Measurements from ENCODE around the gene PRKAG2. TPM values are rescaled to one million over a fixed set of nuclear protein-coding genes. Genes with fewer than 3 reads are reported as not detected.

The PRKAG2 gene
- total RNA-seq, 1 donor from 2014 or later = 20.8 TPM

DNA sequence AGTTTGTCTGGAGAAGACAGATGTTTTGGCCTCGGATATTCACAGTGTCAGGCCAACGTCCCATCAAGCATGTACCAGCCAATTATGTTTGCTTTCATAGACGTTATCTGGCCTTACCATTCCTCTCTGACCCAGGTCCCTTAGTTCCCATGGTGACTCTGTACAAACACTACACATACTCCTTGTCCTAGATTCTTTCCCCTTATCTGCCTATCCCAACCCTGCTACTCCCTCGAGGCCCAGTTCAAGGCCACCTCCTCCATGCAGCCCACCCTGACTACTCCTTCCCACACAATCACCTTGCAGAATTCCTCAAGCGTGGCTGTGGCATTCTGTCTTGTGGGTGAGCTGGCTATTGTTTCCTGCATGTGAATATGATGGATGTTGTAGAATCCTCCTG is 155.2 kb downstream of the PRKAG2 start:
- H3K4me3 ChIP-seq (ENCODE audit: low read depth, low read length) = no peak overlapping the region
- no peak for DNase-seq (ENCODE audit: low read depth)
- TF ChIP-seq, protein P1, sequence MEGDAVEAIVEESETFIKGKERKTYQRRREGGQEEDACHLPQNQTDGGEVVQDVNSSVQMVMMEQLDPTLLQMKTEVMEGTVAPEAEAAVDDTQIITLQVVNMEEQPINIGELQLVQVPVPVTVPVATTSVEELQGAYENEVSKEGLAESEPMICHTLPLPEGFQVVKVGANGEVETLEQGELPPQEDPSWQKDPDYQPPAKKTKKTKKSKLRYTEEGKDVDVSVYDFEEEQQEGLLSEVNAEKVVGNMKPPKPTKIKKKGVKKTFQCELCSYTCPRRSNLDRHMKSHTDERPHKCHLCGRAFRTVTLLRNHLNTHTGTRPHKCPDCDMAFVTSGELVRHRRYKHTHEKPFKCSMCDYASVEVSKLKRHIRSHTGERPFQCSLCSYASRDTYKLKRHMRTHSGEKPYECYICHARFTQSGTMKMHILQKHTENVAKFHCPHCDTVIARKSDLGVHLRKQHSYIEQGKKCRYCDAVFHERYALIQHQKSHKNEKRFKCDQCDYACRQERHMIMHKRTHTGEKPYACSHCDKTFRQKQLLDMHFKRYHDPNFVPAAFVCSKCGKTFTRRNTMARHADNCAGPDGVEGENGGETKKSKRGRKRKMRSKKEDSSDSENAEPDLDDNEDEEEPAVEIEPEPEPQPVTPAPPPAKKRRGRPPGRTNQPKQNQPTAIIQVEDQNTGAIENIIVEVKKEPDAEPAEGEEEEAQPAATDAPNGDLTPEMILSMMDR (conservative IDR thresholded peaks at IDR 0.05; ENCODE audit: low read depth, low read length) = no peak

DNA sequence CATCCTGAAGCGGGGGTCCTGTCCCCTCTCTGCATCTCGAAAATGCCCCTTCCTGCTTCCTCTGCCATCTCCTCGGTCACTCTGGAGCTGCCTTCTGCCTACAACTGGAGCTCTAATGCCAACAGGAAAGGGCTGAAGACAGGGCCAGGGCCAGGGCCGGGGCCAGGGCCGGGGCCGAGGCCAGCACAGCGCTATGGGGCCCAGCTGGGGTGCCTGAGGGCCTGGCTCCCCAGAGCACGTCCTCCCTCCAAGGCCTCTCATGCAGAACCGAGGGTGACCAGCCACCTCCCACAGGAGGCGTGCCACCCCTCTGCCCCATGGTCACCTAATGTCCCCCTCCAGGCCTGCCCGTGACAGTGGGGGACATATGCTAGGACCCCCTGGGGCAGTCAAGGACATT is 155.7 kb downstream of the PRKAG2 start:
- H3K4me3 ChIP-seq (ENCODE audit: low read depth, low read length) = no peak overlapping the region
- DNase-seq (ENCODE audit: low read depth) = no peak
- TF ChIP-seq, protein P1 (conservative IDR thresholded peaks at IDR 0.05; ENCODE audit: low read depth, low read length) = no peak

DNA sequence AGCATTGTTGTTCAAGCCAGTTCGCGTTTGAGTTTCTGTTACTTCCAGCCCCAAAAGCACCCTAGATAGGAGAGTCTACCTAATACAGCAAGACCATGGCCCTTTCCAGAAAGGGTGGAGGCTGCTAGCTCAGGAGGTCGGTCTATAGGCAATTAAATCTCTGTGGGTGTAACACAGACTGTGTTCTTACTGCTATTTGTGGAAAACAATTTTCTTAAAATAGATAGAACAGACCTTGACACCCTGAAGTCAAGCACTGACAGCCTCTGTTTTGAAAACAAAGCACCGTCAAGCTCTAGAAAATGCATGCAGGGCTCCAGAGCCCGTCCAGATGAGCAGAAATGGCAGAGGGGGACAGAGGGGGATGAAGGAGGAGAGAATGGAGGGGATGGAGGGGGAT is 156.6 kb downstream of the PRKAG2 start:
- TF ChIP-seq, protein P1 (conservative IDR thresholded peaks at IDR 0.05; ENCODE audit: low read depth, low read length) = no peak
- H3K4me3 ChIP-seq (ENCODE audit: low read depth, low read length) = no peak overlapping the region

DNA sequence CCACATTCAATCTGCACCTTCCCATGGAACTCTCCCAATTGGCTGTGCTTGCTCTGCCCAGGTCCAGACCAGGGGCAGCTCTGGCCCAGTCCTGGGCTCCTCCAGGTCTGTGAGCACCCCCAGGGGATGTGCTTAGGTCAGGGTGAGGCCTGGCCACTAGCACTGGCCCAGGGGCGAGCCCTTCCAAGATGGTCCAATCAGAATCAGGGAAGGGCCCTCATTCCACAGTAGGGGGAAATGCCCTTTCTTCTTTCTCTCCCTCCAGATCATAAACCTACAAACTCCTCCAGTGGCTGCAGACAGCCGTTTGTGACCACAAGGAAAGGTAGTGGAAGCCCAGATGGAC is 157.0 kb downstream of the PRKAG2 start:
- no peak for DNase-seq (ENCODE audit: low read depth)
- no peak overlapping the region for H3K4me3 ChIP-seq (ENCODE audit: low read depth, low read length)
- TF ChIP-seq, protein P1 (conservative IDR thresholded peaks at IDR 0.05; ENCODE audit: low read depth, low read length) = no peak

More for the DNA sequence above, 156.6 kb downstream of the PRKAG2 start:
- DNase-seq (ENCODE audit: low read depth) = no peak

DNA sequence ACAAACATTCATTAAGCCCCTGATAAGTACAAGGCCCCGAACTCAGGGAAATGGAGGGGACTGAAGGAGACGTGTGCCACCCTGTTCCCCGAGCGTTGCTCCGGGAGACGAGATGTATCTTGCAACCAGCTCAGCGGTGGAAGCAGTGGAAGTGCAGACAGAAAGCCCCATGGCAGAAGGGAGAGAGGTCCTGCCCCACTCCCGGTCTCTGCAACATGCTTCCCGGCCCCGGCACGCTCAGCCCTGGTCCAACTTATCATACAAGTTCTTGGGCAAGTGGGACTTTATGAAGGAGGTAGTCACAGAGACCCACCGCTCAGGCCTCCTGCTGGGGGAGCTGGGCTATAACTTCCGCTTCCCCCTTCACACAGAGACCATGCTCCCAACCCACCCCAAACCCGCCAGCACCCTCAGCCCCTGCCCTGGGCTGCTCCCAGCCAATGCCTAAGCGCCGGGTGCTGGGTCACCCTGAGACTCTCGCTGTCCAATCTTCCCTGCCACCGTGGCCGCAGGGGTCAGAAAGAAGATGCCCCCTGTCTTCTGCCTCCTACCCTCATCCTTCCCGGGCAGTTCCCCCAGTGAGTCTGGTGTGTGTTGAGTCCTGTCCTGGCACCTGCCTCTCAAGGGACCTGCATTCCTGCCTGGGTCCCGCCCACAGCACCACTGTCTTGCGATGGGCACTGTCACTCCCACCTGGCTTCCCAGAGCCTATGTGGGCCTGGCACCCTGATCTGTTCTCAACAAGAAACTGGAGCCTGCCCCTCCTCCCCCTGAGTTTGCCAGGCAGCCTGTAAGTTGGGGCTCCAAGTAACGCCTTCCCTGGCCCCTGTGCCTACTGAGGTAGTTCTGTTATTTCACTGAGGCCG is 157.7 kb downstream of the PRKAG2 start:
- TF ChIP-seq, protein P1 (conservative IDR thresholded peaks at IDR 0.05; ENCODE audit: low read depth, low read length) = no peak
- H3K4me3 ChIP-seq (ENCODE audit: low read depth, low read length) = no peak overlapping the region
- DNase-seq (ENCODE audit: low read depth) = no peak

DNA sequence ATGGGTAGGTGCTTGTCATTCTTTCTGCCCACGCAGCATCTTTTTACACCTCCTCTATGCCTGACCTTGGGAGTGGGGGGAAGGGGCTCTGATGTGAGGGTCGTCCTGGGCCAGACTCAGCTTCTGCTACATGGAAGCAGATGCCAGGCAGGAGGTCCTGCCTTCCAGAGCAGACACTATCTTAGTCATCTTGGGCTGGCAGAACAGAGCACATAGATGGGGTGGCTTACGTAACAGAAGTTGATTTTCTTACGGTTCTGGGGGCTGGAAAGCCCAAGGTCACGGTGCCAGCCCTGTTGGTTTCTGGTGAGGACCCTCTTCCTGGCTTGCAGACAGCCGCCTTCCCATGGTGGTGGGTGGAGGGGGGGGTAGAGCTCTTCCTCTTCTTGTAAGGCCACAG is 159.0 kb downstream of the PRKAG2 start:
- TF ChIP-seq, protein P1 (conservative IDR thresholded peaks at IDR 0.05; ENCODE audit: low read depth, low read length) = no peak
- no peak for DNase-seq (ENCODE audit: low read depth)
- no peak overlapping the region for H3K4me3 ChIP-seq (ENCODE audit: low read depth, low read length)

DNA sequence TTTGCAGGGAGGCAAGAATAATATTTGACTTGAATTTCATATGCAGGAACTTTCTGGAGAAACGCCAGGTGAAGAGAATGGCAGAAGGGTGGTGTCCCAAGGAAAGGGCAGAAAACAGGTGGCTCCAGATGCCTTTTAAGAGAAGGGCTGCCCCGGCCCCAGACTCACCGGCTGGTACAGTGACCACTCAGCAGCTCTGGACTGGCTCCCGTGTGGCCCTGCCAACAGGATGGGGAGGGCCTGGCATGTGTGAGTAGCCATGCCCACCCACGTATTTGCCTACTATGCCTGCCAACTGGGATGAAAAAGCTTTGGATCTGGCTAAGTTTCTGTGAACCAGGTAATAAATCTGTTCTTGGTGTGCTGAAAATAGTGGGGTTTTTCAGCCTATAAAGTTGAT is 159.5 kb downstream of the PRKAG2 start:
- no peak for DNase-seq (ENCODE audit: low read depth)
- TF ChIP-seq, protein P1 (conservative IDR thresholded peaks at IDR 0.05; ENCODE audit: low read depth, low read length) = no peak
- H3K4me3 ChIP-seq (ENCODE audit: low read depth, low read length) = no peak overlapping the region

All from epithelial cell of proximal tubule (primary cell).